22Rv1 (cell line): ENCODE measurements around the gene RERE.

ENCODE experiments used
- H3K27ac ChIP-seq: fragments of 450-650 bp; 2 replicates; pipeline ENCODE4 v1.5.1; 2017
- CTCF ChIP-seq: fragments of 450-650 bp; IDR thresholded peaks from 2 replicates; pipeline ENCODE4 v1.5.1; 2017; ENCODE audit warnings: mild to moderate bottlenecking
- ZFX ChIP-seq: fragments of 450-650 bp; IDR thresholded peaks from 2 replicates; pipeline ENCODE4 v1.6.1; 2017; ENCODE audit warnings: antibody characterized with exemption, borderline replicate concordance

Gene RERE

GRCh38 chr1:8671306-8671917 is 146.0 kb downstream of the RERE start:
- H3K27ac ChIP-seq: no peak overlapping the region
- peak; percentile 88 for TF ChIP-seq CTCF
- TF ChIP-seq ZFX: no peak

- no peak overlapping the region for H3K27ac ChIP-seq
- TF ChIP-seq CTCF (no peak), ZFX (no peak)
Measured at GRCh38 chr1:8670371-8670818, 147.0 kb downstream of the RERE start.

- H3K27ac ChIP-seq: no peak overlapping the region
- no peak for TF ChIP-seq ZFX
- TF ChIP-seq CTCF: no peak
Measured at GRCh38 chr1:8669606-8670335, 147.7 kb downstream of the RERE start.

GRCh38 chr1:8667869-8668594 is 149.4 kb downstream of the RERE start:
- no peak for TF ChIP-seq ZFX
- TF ChIP-seq CTCF: no peak
- H3K27ac ChIP-seq: no peak overlapping the region

GRCh38 chr1:8666389-8667167 is 150.9 kb downstream of the RERE start:
- H3K27ac ChIP-seq: no peak overlapping the region
- TF ChIP-seq ZFX (no peak), CTCF (no peak)

GRCh38 chr1:8665833-8666232 is 151.6 kb downstream of the RERE start:
- no peak overlapping the region for H3K27ac ChIP-seq
- no peak for TF ChIP-seq CTCF
- no peak for TF ChIP-seq ZFX
